Nucleus accumbens (tissue), 56 donors: Measurements from ENCODE around the gene OLFML1.
A peak's percentile ranks its signal among the peaks of the same experiment; 100 is the strongest.
"Not testable (repeated sequence)": the region's sequence is repeated elsewhere in the genome, so short reads cannot be mapped to it uniquely, and the experiment has no call there.

Source experiments
- DNase-seq, 56 donors: peaks; one replicate each; lab custom pipeline; 2025; lab: John Stamatoyannopoulos, UW

The OLFML1 gene

GRCh38 chr11:7509966-7510365, 24.7 kb downstream of the OLFML1 start:
- DNase-seq, result no peak

- peak in 50 of 56 donors; percentile 26 to 87 (median 61) for DNase-seq
Observed at GRCh38 chr11:7511401-7511800, 26.1 kb downstream of the OLFML1 start.

DNA sequence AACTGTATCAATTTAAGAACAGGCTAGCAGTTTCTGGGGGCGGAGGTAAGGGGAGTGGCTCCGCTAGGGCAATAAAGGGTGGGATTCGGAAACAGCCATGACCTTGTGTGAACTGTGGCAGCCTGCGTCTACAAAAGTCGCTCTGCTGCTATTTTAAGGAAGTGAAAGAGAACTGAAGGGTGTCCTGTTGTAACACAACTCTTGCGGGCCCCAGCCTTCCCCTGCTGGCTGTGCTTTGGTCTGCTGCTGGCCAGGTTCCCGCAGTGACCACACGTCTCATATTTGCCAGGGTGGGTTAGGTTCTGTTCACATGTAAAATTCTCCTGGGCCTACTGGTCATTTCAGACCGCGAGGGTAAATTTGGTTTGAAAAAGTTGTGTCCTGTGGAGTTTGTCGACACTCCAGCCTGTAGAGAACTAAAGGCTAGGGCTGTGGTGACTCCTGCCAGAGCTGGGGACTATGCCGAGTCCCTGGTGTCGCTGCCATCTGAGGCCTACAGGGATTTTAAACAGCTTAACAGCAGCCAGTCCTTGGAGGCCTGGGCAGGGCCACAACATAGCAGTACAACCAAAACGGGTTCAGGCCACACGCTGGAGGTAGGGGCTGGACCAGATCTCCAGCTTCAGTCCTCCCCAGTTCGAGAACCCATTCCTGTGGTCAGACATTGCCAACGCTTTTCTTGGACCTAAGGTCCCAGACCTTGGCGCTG, 27.4 kb downstream of the OLFML1 start:
- DNase-seq, result peak in 43 of 56 donors; percentile 8 to 87 (median 54)

GRCh38 chr11:7513234-7514098, 28.2 kb downstream of the OLFML1 start, which contains the start of gene PPFIBP2:
TSS of gene PPFIBP2 (plus strand) at chr11:7513999. CDS start at chr11:7549476, 35,477 bp downstream.
- DNase-seq, result peak in 55 of 56 donors; percentile 10 to 97 (median 81)

GRCh38 chr11:7514099-7514591, 28.8 kb downstream of the OLFML1 start:
- peak in 15 of 56 donors; percentile 36 to 66 (median 49) for DNase-seq

- no peak for DNase-seq
Observed at GRCh38 chr11:7515447-7515886, 30.2 kb downstream of the OLFML1 start.

DNA sequence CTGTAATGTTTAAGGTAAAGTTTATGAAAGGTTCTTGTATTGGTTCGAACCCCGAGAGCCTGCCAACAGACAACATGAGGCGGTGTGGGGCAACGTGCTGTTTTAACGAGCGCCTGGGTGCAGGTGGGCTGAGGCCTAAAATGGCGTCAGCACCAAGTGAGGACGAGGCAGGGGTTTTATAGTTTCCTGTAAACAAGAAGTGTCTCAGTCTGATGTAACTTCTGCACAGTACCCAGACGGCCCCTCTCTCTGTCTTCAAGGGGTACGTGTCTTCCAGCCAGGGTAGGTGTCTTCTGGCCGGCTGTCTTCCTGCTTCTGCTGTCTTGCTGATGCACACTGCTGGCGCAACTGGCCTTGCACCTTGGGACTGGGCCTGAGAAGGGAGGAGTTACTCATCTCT, 31.2 kb downstream of the OLFML1 start:
- DNase-seq, result no peak

DNA sequence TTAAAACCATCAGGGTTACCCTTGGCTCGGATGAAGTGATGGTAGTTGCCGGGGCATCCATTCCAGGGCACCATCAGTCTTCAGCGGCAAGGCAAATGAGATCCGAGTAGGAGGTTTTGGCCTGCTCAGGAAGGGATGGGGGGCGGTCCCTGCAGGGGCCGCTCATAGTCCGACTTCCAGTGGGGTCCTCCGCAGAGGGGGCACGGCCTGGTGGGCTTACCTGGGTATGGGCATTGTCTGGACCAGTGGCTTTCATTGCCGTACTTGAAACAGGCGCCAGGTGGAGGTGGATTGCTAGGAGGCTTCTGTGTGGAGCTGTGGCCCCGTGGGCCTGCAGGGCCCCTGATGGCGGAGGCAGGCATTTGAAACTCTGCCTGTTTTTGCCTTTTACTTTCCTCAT, 32.4 kb downstream of the OLFML1 start:
- DNase-seq, result not testable (repeated sequence)

- no peak for DNase-seq
Observed at GRCh38 chr11:7518811-7519562, 33.7 kb downstream of the OLFML1 start.

GRCh38 chr11:7520011-7520942, 35.0 kb downstream of the OLFML1 start:
- no peak for DNase-seq

- DNase-seq, result no peak
Observed at GRCh38 chr11:7520981-7521487, 35.7 kb downstream of the OLFML1 start.

DNA sequence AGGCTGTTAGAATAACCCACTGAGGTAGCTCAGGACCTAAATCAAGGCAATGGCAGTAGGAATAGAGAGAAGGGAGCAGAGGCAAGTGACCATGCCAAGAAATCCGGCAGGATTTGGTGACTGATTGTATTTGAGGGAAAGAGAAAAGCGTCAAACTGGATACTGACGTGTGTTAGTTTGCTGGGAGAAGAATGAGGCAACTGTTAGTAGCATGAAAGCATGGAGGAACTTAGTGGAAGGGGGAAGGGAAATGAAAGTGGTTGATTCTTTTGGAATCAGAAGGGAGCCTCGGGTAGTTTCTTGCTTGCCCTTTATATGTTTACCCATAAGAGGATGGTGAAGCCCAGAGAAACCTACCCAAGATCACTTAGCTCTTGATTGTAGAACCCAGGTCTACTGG, 36.8 kb downstream of the OLFML1 start:
- peak in 6 of 56 donors; percentile 7 to 16 (median 14) for DNase-seq

DNA sequence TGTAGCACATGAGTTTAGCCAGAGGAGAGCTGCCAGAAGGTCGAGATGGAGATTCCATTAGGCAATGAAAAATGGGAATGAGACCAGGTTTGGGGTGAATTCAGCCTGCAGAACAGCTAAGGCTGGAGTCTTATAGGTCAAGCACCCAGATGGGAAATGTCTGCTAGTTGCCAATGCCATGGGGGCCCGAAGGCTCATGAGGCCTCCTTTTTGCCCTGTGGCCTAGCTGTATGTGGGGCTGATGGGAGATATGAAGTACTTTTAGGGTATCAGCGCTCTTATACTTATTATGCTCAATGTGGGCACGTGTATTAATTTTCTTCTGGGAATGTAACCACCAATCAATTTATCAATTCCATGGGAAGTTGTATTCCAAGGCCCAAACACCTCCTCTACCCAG, 37.2 kb downstream of the OLFML1 start:
- DNase-seq, result no peak

GRCh38 chr11:7523416-7524210, 38.3 kb downstream of the OLFML1 start:
- DNase-seq, result no peak

DNA sequence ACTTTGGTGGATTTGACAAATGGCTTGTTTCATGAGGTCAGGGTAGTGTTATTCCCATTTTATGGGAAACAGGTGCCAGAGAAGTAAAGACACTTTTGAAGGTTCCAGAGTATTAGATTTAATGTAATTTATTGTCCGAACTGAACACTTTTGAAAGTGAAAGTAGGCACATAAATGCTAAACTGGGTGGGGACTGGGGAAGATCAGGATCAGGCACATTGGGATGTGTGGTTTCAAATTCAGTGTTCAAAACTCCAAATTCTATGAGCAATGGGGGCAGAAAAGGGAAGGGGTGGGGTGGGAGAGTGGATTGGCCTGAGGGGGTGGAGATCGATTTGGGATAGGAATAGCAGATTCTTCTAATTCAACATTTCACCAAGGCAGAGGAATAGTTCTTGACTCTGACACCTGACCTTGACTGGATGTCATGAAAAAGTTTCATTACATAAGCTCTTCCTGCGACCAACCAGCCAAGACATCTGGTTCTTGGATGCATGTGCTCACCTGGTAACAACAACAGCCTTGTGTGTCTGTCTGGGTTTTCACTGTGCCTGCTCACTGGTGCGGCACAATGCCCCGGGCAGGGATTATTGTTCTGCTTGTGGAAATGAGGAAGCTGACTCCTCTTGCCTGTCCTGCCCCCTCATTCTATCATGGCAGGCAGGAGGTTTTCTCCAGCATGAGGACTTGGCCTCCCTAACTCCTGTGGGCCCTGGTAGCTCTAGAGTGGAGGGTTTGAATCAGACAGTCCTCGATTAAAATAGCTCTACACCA, 39.3 kb downstream of the OLFML1 start:
- no peak for DNase-seq

- no peak for DNase-seq
Observed at GRCh38 chr11:7525424-7525823, 40.1 kb downstream of the OLFML1 start.

- no peak for DNase-seq
Observed at GRCh38 chr11:7527029-7527428, 41.7 kb downstream of the OLFML1 start.
